ENCODE results near the gene OR4F15.

DNA sequence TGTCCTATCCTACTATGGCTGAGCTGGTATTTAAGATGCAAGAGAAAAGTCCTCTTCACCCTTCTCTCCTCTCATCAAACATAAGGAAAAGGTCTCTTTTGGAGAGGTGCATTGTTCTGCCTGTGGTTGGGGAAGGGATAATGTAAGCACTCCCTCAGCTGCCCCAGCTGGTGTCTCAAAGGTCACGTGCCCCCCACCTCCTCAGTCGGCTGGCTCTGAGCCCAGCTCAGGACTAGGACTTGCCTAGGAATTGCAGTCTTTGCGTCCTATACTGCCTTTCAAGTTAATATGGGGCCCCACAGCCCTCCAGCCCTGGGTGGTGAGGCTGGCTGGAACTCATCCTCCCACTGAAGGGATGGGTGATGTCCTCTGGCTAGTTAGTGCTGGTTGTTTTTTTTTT lies 29.7 kb downstream of the OR4F15 start:
- no peak for TF ChIP-seq TCF12 (IDR thresholded peaks at IDR 0.05; ENCODE audit: low read depth)
- TF ChIP-seq TAF1 (IDR thresholded peaks at IDR 0.05; ENCODE audit: low read depth) = no peak
- no peak for TF ChIP-seq YY1 (IDR thresholded peaks at IDR 0.05; ENCODE audit: low read depth)
